HepG2 (cell line): ENCODE measurements around the gene SLC2A4. TPM values are rescaled to one million over a fixed set of nuclear protein-coding genes. Genes with fewer than 3 reads are reported as not detected.
A peak's percentile ranks its signal among the peaks of the same experiment; 100 is the strongest.

ENCODE experiments used
- NAIF1 ChIP-seq: sonication (generic); formaldehyde crosslinking; IDR thresholded peaks from 2 replicates; pipeline ENCODE4 v1.5.0; 2020; ENCODE audit warnings: mild to moderate bottlenecking, missing genetic modification reagents, borderline replicate concordance
- RFX5 ChIP-seq: IDR thresholded peaks from 2 replicates; pipeline ENCODE4 v1.6.1; 2011; ENCODE audit warnings: low read depth, low read length, improper control_type of control experiment
- SNAPC2 ChIP-seq: sonication (generic); formaldehyde crosslinking; IDR thresholded peaks from 2 replicates; pipeline ENCODE4 v1.8.1; 2022; ENCODE audit warnings: mild to moderate bottlenecking, missing genetic modification reagents
- SP140L ChIP-seq: sonication (generic); formaldehyde crosslinking; IDR thresholded peaks from 2 replicates; pipeline ENCODE4 v1.4.0; 2020; ENCODE audit warnings: missing genetic modification reagents, borderline replicate concordance
- TAF15 ChIP-seq: fragments of 200-400 bp; formaldehyde crosslinking; IDR thresholded peaks from one replicate; pipeline ENCODE4 v1.6.1; 2018; ENCODE audit warnings: mild to moderate bottlenecking, low read depth, low read length; ENCODE audit not compliant: poor library complexity, severe bottlenecking
- ZBTB20 ChIP-seq: sonication (generic); formaldehyde crosslinking; IDR thresholded peaks from 2 replicates; pipeline ENCODE4 v1.8.1; 2023; ENCODE audit warnings: missing genetic modification reagents, low read depth, mild to moderate bottlenecking, borderline replicate concordance
- ZNF124 ChIP-seq: sonication (generic); formaldehyde crosslinking; IDR thresholded peaks from 2 replicates; pipeline ENCODE4 v1.4.0; 2020; ENCODE audit warnings: missing genetic modification reagents
- ZNF317 ChIP-seq: sonication (generic); formaldehyde crosslinking; IDR thresholded peaks from 2 replicates; pipeline ENCODE4 v1.5.0; 2020; ENCODE audit warnings: mild to moderate bottlenecking, missing genetic modification reagents
- ZNF460 ChIP-seq: sonication (generic); formaldehyde crosslinking; IDR thresholded peaks from 2 replicates; pipeline ENCODE4 v1.5.1; 2020; ENCODE audit warnings: missing genetic modification reagents, mild to moderate bottlenecking, borderline replicate concordance
- ZNF772 ChIP-seq: sonication (generic); formaldehyde crosslinking; IDR thresholded peaks from 2 replicates; pipeline ENCODE4 v1.5.0; 2020; ENCODE audit warnings: mild to moderate bottlenecking, missing genetic modification reagents
- ZSCAN9 ChIP-seq: IDR thresholded peaks from 2 replicates; pipeline ENCODE4 v1.6.1; 2016; ENCODE audit warnings: borderline replicate concordance
- polyA plus RNA-seq, 8 experiments: library from polyadenylated mRNA; depleted of rRNA in 3 of 8; stranded (reverse) in 7 of 8; unstranded in 1 of 8; fragments of >200 nt; fragmentation: Illumina TruSeq in 4 of 8; extraction: Trizol in 4 of 8; gene quantifications; 2 replicates each; pipeline versions ENCODE4 v1.2.1 to v1.2.3, GENCODE V29; 2011 to 2016; ENCODE audit warnings: low read depth in 4 of 8, missing spikeins in 1 of 8, mixed read lengths in 1 of 8; ENCODE audit not compliant: insufficient read depth in 1 of 8
- total RNA-seq, 5 experiments: library from RNA; depleted of rRNA; stranded (reverse); fragments of >200 nt; fragmentation: Illumina TruSeq; extraction: Trizol; gene quantifications; 2 replicates each; pipeline ENCODE4 v1.2.3, GENCODE V29; 2016; ENCODE audit warnings: low read depth in 1 of 5
- TF ChIP-seq, protein P1 (sequence below): sonication (generic); formaldehyde crosslinking; IDR thresholded peaks from 2 replicates; pipeline ENCODE4 v1.5.0; 2020; ENCODE audit warnings: mild to moderate bottlenecking, missing genetic modification reagents
- TF ChIP-seq, protein P2 (sequence below): sonication (generic); formaldehyde crosslinking; IDR thresholded peaks from 2 replicates; pipeline ENCODE4 v1.5.0; 2020; ENCODE audit warnings: missing genetic modification reagents
- TF ChIP-seq, protein P3 (sequence below): IDR thresholded peaks from 2 replicates; pipeline ENCODE4 v1.6.1; 2016; ENCODE audit warnings: missing genetic modification reagents, missing compliant biosample characterization
- TF ChIP-seq, protein P4 (sequence below): sonication (generic); formaldehyde crosslinking; IDR thresholded peaks from 2 replicates; pipeline ENCODE4 v1.4.0; 2020; ENCODE audit warnings: low read depth, missing genetic modification reagents
- TF ChIP-seq, protein P5 (sequence below): sonication (generic); formaldehyde crosslinking; IDR thresholded peaks from 2 replicates; pipeline ENCODE4 v1.9.0; 2021; ENCODE audit warnings: missing genetic modification reagents, borderline replicate concordance

The SLC2A4 gene
- total and polyA plus RNA-seq, 2 of the 13 experiments (the other 11 are each of a cell fraction or from before 2014, with no cell fraction given): 4.9 to 5.8 TPM

DNA sequence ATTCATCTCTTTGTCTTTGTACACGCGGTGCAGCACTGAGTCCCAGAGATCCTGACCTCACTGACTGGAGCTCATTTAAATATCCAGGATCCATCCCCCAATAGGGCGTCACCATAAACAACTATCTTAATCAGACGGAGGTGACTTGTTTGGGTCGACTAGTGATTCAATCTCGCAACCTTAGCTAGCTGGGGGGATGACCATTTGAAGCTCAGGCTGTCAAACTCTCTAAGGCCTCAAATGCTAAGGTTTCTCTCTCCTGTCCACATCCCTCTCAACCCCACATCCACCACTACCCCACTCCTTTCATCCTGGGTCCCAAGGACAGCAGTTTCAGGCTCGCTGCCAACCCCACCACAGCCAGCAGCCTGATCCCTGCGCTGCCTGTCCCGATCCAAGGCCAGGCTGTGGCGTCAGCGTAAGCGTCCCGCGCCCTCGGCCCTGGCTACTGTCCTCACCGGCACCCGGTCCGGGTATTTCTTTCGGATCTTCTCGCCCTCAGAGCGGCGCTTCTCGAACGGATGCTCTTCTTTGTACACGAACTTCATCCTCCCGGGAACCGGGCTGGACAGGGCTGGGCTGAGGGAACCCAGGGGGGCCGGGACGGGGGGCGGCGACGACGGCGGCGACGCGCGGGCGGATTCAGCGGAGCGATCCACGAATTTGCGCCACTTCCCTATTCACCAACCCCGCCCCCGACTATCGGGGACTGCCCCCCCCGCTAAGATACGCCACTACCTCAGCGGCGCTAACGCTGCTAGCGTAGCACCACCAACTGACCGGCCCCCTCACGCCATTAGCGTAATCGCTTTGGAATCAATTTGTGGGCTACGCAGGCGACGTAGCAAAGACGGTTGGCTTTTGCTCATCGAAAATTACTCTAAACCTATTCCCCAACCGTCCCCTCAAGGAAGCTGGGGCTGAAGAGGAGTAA is 39.5 kb upstream of the SLC2A4 start, which contains the start of gene GABARAP (continued):
- TF ChIP-seq, protein P1, sequence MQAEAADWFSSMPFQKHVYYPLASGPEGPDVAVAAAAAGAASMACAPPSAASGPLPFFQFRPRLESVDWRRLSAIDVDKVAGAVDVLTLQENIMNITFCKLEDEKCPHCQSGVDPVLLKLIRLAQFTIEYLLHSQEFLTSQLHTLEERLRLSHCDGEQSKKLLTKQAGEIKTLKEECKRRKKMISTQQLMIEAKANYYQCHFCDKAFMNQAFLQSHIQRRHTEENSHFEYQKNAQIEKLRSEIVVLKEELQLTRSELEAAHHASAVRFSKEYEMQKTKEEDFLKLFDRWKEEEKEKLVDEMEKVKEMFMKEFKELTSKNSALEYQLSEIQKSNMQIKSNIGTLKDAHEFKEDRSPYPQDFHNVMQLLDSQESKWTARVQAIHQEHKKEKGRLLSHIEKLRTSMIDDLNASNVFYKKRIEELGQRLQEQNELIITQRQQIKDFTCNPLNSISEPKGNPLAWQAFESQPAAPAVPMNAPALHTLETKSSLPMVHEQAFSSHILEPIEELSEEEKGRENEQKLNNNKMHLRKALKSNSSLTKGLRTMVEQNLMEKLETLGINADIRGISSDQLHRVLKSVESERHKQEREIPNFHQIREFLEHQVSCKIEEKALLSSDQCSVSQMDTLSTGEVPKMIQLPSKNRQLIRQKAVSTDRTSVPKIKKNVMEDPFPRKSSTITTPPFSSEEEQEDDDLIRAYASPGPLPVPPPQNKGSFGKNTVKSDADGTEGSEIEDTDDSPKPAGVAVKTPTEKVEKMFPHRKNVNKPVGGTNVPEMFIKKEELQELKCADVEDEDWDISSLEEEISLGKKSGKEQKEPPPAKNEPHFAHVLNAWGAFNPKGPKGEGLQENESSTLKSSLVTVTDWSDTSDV: no peak
- TF ChIP-seq, protein P2, sequence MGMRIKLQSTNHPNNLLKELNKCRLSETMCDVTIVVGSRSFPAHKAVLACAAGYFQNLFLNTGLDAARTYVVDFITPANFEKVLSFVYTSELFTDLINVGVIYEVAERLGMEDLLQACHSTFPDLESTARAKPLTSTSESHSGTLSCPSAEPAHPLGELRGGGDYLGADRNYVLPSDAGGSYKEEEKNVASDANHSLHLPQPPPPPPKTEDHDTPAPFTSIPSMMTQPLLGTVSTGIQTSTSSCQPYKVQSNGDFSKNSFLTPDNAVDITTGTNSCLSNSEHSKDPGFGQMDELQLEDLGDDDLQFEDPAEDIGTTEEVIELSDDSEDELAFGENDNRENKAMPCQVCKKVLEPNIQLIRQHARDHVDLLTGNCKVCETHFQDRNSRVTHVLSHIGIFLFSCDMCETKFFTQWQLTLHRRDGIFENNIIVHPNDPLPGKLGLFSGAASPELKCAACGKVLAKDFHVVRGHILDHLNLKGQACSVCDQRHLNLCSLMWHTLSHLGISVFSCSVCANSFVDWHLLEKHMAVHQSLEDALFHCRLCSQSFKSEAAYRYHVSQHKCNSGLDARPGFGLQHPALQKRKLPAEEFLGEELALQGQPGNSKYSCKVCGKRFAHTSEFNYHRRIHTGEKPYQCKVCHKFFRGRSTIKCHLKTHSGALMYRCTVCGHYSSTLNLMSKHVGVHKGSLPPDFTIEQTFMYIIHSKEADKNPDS (CRISPR knock-in tag): no peak
- TF ChIP-seq RFX5 (no peak), SNAPC2 (no peak), ZNF460 (CRISPR knock-in tag) (no peak), ZNF772 (CRISPR knock-in tag) (peak; percentile 88), SP140L (CRISPR knock-in tag) (no peak), NAIF1 (CRISPR knock-in tag) (peak; percentile 100), ZBTB20 (CRISPR knock-in tag) (0 out of 2 replicates have a peak, but pooled peaks have one; percentile 54), ZNF124 (CRISPR knock-in tag) (no peak), ZNF317 (CRISPR knock-in tag) (peak; percentile 59; the same call in 1 of the 2 replicates), TAF15 (peak; percentile 74), ZSCAN9 (CRISPR knock-in tag) (no peak)
- TF ChIP-seq, protein P3, sequence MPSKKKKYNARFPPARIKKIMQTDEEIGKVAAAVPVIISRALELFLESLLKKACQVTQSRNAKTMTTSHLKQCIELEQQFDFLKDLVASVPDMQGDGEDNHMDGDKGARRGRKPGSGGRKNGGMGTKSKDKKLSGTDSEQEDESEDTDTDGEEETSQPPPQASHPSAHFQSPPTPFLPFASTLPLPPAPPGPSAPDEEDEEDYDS (CRISPR knock-in tag): peak; percentile 49; the same call in 1 of the 2 replicates
- TF ChIP-seq, protein P4, sequence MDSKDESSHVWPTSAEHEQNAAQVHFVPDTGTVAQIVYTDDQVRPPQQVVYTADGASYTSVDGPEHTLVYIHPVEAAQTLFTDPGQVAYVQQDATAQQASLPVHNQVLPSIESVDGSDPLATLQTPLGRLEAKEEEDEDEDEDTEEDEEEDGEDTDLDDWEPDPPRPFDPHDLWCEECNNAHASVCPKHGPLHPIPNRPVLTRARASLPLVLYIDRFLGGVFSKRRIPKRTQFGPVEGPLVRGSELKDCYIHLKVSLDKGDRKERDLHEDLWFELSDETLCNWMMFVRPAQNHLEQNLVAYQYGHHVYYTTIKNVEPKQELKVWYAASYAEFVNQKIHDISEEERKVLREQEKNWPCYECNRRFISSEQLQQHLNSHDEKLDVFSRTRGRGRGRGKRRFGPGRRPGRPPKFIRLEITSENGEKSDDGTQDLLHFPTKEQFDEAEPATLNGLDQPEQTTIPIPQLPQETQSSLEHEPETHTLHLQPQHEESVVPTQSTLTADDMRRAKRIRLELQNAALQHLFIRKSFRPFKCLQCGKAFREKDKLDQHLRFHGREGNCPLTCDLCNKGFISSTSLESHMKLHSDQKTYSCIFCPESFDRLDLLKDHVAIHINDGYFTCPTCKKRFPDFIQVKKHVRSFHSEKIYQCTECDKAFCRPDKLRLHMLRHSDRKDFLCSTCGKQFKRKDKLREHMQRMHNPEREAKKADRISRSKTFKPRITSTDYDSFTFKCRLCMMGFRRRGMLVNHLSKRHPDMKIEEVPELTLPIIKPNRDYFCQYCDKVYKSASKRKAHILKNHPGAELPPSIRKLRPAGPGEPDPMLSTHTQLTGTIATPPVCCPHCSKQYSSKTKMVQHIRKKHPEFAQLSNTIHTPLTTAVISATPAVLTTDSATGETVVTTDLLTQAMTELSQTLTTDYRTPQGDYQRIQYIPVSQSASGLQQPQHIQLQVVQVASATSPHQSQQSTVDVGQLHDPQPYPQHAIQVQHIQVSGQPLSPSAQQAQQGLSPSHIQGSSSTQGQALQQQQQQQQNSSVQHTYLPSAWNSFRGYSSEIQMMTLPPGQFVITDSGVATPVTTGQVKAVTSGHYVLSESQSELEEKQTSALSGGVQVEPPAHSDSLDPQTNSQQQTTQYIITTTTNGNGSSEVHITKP (CRISPR knock-in tag): no peak
- TF ChIP-seq, protein P5, sequence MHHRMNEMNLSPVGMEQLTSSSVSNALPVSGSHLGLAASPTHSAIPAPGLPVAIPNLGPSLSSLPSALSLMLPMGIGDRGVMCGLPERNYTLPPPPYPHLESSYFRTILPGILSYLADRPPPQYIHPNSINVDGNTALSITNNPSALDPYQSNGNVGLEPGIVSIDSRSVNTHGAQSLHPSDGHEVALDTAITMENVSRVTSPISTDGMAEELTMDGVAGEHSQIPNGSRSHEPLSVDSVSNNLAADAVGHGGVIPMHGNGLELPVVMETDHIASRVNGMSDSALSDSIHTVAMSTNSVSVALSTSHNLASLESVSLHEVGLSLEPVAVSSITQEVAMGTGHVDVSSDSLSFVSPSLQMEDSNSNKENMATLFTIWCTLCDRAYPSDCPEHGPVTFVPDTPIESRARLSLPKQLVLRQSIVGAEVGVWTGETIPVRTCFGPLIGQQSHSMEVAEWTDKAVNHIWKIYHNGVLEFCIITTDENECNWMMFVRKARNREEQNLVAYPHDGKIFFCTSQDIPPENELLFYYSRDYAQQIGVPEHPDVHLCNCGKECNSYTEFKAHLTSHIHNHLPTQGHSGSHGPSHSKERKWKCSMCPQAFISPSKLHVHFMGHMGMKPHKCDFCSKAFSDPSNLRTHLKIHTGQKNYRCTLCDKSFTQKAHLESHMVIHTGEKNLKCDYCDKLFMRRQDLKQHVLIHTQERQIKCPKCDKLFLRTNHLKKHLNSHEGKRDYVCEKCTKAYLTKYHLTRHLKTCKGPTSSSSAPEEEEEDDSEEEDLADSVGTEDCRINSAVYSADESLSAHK (CRISPR knock-in tag): no peak
